ENCODE measurements around the gene SRRM2. TPM values are rescaled to one million over a fixed set of nuclear protein-coding genes. Genes with fewer than 3 reads are reported as not detected.

The SRRM2 gene
- total RNA-seq, 1 experiment from 2014 or later, result 617 TPM

- ATAC-seq, result no peak
- in situ Hi-C loops (cut with HindIII; ENCODE audit: low pct_unique_long_range_greater_than_20kb, low sequenced_read_pairs), result no loop called here
- H3K4me1 ChIP-seq (ENCODE audit: control insufficient read depth, insufficient read depth, low read length), result peaks cover 60% of the 10 kb centered on the region
- CTCF ChIA-PET, result no interaction called here
- no peaks in the 10 kb centered on the region for H3K9me3 ChIP-seq (ENCODE audit: control insufficient read depth, insufficient read depth, low read depth, low read length)
- H3K36me3 ChIP-seq (ENCODE audit: control insufficient read depth, insufficient read depth, low read length), result peaks cover 9% of the 10 kb centered on the region
- TF ChIP-seq SIN3A (IDR thresholded peaks at IDR 0.05; ENCODE audit: borderline replicate concordance, insufficient read depth, low read depth, low read length) (no peak), TCF7L2 (IDR thresholded peaks at IDR 0.05; ENCODE audit: low read depth, low read length) (no peak), CTCF (IDR thresholded peaks at IDR 0.05) (no peak), POLR2AphosphoS5 (IDR thresholded peaks at IDR 0.05; ENCODE audit: low read depth, low read length) (no peak)
- TF ChIP-seq, protein P1, sequence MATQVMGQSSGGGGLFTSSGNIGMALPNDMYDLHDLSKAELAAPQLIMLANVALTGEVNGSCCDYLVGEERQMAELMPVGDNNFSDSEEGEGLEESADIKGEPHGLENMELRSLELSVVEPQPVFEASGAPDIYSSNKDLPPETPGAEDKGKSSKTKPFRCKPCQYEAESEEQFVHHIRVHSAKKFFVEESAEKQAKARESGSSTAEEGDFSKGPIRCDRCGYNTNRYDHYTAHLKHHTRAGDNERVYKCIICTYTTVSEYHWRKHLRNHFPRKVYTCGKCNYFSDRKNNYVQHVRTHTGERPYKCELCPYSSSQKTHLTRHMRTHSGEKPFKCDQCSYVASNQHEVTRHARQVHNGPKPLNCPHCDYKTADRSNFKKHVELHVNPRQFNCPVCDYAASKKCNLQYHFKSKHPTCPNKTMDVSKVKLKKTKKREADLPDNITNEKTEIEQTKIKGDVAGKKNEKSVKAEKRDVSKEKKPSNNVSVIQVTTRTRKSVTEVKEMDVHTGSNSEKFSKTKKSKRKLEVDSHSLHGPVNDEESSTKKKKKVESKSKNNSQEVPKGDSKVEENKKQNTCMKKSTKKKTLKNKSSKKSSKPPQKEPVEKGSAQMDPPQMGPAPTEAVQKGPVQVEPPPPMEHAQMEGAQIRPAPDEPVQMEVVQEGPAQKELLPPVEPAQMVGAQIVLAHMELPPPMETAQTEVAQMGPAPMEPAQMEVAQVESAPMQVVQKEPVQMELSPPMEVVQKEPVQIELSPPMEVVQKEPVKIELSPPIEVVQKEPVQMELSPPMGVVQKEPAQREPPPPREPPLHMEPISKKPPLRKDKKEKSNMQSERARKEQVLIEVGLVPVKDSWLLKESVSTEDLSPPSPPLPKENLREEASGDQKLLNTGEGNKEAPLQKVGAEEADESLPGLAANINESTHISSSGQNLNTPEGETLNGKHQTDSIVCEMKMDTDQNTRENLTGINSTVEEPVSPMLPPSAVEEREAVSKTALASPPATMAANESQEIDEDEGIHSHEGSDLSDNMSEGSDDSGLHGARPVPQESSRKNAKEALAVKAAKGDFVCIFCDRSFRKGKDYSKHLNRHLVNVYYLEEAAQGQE (IDR thresholded peaks at IDR 0.05; ENCODE audit: insufficient read depth in 1 of 2, low read depth in 2 of 2, low read length in 1 of 2), result no peak
- POLR2A ChIA-PET, result no interaction called here
- no peak for DNase-seq (ENCODE audit: low read depth, low spot score)
- peak overlapping the region; percentile 88 to 93 for H3K4me3 ChIP-seq (ENCODE audit: low read depth in 2 of 2, low read length in 2 of 2)
- H3K27me3 ChIP-seq (ENCODE audit: control insufficient read depth, insufficient read depth, low read length), result no peaks in the 10 kb centered on the region
- peak overlapping the region; percentile 98 for H3K27ac ChIP-seq (ENCODE audit: low read length)
- BruUV-seq (replicated peaks), result no TSS peak
- intact Hi-C loops (cut with micrococcal nuclease; ENCODE audit: unreplicated experiment), result no loop called here
Observed at GRCh38 chr16:2775131-2775716, 22.8 kb downstream of the SRRM2 start.

GRCh38 chr16:2775765-2776499, 23.5 kb downstream of the SRRM2 start:
- intact Hi-C loops (cut with micrococcal nuclease; ENCODE audit: unreplicated experiment), result no loop called here
- ChIA-PET POLR2A (no interaction called here), CTCF (interaction anchor here (0.6 kb wide), 2 partner anchors 47 to 252 kb away, joined by 4 read pairs; no protein-coding TSS in a partner anchor)
- H3K27me3 ChIP-seq (ENCODE audit: control insufficient read depth, insufficient read depth, low read length), result no peaks in the 10 kb centered on the region
- no peak for DNase-seq (ENCODE audit: low read depth, low spot score)
- H3K4me1 ChIP-seq (ENCODE audit: control insufficient read depth, insufficient read depth, low read length), result peaks cover 53% of the 10 kb centered on the region
- in situ Hi-C loops (cut with HindIII; ENCODE audit: low pct_unique_long_range_greater_than_20kb, low sequenced_read_pairs), result no loop called here
- no TSS peak for BruUV-seq (replicated peaks)
- H3K4me3 ChIP-seq (ENCODE audit: low read depth in 2 of 2, low read length in 2 of 2), result peak overlapping the region; percentile 88 to 93
- H3K9me3 ChIP-seq (ENCODE audit: control insufficient read depth, insufficient read depth, low read depth, low read length), result no peaks in the 10 kb centered on the region
- no peak for ATAC-seq
- H3K27ac ChIP-seq (ENCODE audit: low read length), result peak overlapping the region; percentile 98
- peaks cover 9% of the 10 kb centered on the region for H3K36me3 ChIP-seq (ENCODE audit: control insufficient read depth, insufficient read depth, low read length)
- TF ChIP-seq POLR2AphosphoS5 (IDR thresholded peaks at IDR 0.05; ENCODE audit: low read depth, low read length) (no peak; the same call in none of the 2 replicates), CTCF (IDR thresholded peaks at IDR 0.05) (no peak), SIN3A (IDR thresholded peaks at IDR 0.05; ENCODE audit: borderline replicate concordance, insufficient read depth, low read depth, low read length) (no peak), TCF7L2 (IDR thresholded peaks at IDR 0.05; ENCODE audit: low read depth, low read length) (no peak)
- TF ChIP-seq, protein P1 (IDR thresholded peaks at IDR 0.05; ENCODE audit: insufficient read depth in 1 of 2, low read depth in 2 of 2, low read length in 1 of 2), result no peak

All from Panc1 (cell line).